ENCODE measurements around the gene SLC12A7.

GRCh38 chr5:1063661-1064382 is 48.0 kb downstream of the SLC12A7 start:
- TF ChIP-seq CTCF (IDR thresholded peaks at IDR 0.05) (no peak), POLR2A (IDR thresholded peaks at IDR 0.05) (no peak)
